Ammon's horn (tissue), 1 donor: Measurements from ENCODE around the gene ARAP1.

Experiments used
- DNase-seq: peaks from one replicate; pipeline ENCODE4 v3.0.0-alpha.2; 2016; ENCODE audit warnings: low spot score

The ARAP1 gene

GRCh38 chr11:72762641-72763304, 10.6 kb upstream of the ARAP1 start:
- no peak for DNase-seq

GRCh38 chr11:72760539-72761405, 8.6 kb upstream of the ARAP1 start:
- DNase-seq, result no peak

- DNase-seq, result no peak
These were observed 7.3 kb upstream of the ARAP1 start for GRCh38 chr11:72759468-72759985.

GRCh38 chr11:72758690-72759389, 6.6 kb upstream of the ARAP1 start:
- no peak for DNase-seq

GRCh38 chr11:72758304-72758689, 6.1 kb upstream of the ARAP1 start:
- no peak for DNase-seq

DNA sequence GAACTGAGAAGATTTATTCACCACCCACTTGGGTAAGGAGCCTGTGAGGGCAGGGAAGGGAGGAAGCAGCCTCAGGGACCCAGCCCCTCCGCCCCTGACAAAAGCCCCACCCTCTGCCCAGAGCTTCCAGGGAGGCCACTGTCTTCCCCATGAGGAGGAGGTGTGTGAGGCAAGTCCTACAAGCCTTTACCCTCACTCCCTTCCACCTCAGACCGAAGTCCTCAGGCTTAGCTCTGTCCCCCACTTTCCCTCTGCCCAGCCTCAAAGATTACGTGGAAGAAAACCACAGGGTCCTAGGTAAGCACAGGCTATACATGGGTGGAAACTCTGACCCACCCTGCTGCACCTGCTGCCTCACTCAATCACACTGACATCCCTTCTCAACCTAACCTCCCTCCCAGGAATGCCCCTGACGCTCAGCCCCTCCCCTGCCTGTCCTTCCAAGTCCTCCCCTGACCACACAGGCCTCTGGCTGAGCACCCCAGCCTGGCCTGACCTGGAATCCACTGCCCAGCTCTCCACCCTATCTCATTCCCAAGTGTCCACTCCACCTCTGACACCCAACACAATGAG, 3.6 kb upstream of the ARAP1 start:
- no peak for DNase-seq

DNA sequence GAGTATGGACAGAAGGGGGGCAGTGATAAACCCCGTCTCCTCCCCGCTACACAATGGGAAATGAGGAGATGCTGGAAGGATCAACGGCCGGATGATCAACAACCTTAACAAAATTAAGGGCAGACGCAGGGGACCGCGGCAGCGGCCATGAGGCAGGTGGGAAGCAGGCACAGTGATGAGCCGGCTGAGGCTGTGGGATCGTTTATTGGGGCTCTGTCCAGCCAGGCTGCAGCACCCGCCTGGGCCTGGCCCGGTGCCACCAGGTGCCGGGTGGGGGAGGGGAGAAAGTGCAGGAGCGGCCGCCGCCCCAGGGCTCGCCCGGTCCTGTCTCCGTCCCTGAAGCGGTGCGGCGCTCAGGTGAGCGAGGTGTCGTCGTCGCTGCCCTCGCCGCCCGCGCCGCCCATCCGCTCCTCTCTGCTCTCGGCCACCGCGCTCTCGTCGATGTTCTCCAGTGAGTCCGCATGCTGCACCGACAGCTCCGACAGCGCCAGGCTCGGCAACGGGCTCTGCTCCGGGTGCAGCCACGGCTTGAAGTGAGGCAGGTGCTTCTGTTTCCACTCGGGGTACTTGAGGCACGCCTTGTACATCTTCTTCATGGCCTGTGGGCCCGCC, 2.4 kb upstream of the ARAP1 start:
- no peak for DNase-seq

DNA sequence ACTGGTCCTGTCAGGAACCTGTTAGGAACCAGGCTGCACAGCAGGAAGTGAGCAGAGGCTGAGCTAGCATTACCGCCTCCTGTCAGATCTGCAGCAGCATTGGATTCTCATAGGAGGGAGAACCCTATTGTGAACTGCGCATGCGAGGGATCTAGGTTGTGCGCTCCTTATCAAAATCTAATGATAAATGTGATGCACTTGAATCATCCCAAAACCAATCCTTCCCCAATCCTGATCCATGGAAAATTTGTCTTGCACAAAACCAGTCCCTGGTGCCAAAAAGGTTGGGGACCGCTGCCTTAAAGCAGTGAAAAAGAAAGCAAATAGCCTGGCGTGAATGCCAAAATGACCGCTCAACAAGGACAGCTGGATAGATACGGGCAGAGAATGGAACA, 1.9 kb upstream of the ARAP1 start:
- DNase-seq, result no peak

DNA sequence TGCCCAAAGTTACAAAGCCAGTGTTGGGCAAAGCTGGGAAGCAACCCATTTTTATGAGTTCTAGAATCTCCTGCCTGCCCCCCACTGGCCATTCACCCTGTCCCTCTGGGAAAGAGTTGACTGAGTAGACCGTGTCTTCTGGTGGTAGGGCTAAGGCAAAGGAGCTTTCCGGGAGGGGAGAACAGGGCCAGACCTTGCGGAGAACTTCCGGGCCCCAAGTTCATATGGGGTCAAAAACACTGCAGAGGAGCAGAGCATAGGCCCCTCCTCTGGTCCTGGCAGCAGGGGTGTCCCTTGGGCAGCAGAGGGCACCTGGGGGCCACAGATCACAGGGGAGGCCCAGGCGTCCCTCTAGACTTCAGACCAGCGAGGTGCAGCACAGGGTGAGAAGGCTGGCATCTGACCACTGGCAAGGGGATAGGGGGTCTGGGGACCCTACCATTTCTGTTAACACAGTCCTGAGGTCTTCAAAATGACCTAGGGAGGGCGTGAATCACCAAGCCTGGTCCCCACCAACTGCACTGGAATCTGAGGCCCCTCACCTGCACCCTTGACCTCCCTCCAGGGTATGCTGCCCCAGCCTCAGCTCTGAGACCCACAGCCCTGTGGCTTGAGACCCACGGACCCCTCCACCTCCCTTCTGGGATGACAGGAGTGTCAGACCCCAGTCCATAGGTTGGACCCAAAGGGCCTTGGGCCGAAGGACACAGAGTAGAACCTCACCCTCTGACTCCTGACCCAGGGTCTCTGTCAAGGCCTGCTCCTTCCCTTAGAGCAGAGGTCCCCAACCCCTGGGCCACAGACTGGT, 1.3 kb upstream of the ARAP1 start:
- no peak for DNase-seq

GRCh38 chr11:72751116-72752087, 806 bp downstream of the ARAP1 start:
- DNase-seq, result no peak

- DNase-seq, result no peak
These were observed 1.6 kb downstream of the ARAP1 start for GRCh38 chr11:72750556-72751115.

DNA sequence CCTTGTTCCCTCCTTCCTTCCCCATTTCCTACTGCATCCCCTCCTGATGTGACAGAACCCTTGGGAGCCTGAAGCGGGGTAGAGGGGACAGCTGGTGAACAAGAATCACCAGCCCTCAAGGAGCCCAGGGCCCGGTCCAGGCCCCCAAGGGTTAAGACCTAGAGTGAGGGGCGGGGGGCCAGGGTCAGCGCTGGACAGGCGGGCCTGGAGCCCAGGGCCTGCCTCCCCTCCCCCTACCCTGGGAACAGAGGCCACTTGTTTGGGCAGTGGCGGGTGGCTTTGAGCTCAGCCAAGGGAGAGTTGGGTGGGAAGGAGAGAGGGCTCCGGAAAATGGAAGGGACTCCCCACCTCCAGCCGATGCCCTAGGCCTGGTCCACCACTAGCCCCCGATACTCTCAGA, 2.1 kb downstream of the ARAP1 start:
- peak; percentile 84 for DNase-seq

DNA sequence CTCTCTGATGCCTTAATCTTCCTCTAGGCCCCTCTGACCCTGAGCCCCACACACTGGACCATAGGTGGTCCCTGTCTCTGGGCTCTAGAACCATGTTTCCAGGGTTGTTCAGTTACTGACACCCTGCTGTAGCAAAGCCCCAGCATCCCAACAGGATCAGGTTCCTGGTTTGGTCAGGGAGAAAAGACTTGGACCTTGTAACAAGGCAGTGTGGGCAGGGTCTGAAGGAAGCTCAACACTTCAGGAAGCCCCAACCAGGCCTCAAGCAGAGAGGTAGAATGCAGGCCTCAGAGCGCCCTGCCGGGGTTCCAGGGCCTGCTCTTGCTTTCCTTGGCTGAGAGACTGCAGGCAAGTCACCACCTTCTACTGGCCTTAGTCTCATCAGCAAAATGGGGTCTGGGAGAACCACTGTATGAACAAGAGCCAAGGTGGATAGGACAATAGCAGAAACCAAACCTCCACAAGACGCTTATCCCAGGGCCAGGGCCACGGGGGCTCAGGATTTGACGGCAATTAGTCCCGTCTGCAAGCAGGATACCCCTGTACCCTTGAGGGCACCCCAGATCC, 4.8 kb downstream of the ARAP1 start:
- DNase-seq, result no peak

- DNase-seq, result no peak
These were observed 5.4 kb downstream of the ARAP1 start for GRCh38 chr11:72746821-72747220.

DNA sequence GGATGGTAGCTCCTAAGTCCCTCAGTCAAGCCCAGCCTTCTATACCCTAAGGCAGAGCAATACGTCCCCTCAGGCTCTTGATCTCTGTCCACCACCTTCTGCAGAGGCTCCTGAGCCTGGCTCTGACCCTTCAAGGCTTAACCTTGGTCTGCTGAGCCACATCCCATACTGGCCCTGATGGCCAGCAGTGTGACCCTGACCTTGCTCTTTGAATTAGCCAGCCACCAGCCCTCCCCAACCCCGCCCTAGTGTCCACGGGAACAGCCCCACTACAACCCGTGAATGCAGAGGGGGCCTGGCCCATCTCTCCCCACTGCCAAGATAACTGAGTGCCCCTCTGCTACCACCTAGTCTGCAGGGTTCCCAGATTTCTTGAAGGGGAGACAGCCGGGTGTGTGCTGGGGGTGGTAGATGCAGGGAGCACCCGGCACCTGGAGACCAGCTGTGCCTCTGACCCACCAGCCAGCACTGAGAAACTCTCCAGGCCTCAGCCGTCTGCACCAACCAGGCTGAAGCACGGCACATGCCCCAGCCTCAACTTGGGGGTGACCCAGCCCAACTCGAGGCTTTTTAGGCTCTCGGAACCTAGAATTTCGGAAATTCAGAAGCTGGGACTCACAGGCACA, 6.2 kb downstream of the ARAP1 start:
- DNase-seq, result no peak

DNA sequence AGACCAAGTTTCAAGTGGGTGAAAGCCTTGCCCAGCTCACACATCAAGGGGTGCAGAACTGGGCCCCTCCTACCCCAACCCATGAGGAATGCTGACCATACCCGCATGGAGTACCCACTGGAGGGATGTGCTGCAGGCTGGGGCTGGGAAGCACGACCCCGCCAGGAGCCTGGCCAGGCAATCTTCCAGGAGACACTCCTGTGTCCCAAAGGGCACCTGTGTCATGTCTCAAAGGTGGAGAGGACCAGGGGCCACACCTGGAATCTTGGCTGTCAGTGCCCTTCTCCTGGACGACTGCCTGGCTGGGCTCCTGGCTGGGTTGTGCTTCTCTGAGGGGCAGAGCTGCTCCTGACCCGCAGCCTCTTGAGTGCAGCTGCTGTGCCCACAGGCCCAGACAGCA, 6.7 kb downstream of the ARAP1 start:
- DNase-seq, result no peak

GRCh38 chr11:72744474-72744873, 7.7 kb downstream of the ARAP1 start:
- DNase-seq, result no peak

GRCh38 chr11:72743321-72744221, 8.6 kb downstream of the ARAP1 start:
- DNase-seq, result no peak
